SKM-1 (cell line): Measurements from ENCODE around the gene LSM12.
"Not testable (repeated sequence)": the region's sequence is repeated elsewhere in the genome, so short reads cannot be mapped to it uniquely, and the experiment has no call there.

Experiments
- DNase-seq: peaks from one replicate; lab custom pipeline; 2025; ENCODE audit not compliant: unreplicated experiment; lab: John Stamatoyannopoulos, UW

The LSM12 gene

GRCh38 chr17:44066204-44066930, at the start of gene LSM12:
Gene LSM12, minus strand, starts transcription at chr17:44066671. Its CDS starts 84 bp downstream, at chr17:44066587.
- DNase-seq: peak; percentile 86

DNA sequence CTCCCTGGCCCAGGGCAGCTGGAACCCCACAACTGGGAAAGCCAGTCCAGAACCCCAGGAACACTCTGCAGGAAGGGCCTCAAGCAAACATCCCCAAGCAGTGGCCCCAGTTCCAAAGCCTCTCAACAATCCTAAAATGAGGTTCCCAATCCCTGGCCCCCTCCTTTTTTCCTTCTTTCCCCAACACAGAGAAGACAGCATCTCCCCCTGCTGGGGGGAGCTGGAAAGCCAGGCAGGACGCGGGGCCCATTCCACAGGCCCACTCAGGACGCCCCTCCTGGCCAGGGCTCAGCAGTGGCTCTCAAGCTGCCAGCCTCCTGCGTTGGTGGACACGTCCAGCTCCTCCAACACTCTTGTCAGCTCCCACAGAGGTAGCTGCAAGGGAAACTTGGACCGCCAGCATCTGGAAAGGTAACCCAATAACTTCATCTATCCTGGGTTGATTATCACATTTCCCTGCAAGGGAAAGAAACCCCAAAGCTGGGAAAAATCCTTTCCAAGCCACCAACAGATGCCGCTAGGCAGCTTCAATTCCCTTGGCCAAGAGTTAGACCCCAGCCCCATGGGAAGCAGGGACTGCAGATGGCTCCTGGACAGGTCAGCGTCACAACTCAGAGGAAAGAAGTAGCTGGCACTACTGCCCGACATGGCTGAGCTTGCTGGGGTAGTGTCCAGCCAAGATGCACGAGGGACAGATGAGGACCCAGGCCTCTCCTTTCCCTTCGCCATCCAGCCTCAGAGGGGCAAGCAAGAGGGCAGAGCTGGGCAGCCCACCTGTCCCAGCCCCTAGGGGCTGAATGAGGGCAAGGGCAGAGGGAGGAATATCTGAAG, 49.3 kb upstream of the LSM12 start:
- no peak for DNase-seq

DNA sequence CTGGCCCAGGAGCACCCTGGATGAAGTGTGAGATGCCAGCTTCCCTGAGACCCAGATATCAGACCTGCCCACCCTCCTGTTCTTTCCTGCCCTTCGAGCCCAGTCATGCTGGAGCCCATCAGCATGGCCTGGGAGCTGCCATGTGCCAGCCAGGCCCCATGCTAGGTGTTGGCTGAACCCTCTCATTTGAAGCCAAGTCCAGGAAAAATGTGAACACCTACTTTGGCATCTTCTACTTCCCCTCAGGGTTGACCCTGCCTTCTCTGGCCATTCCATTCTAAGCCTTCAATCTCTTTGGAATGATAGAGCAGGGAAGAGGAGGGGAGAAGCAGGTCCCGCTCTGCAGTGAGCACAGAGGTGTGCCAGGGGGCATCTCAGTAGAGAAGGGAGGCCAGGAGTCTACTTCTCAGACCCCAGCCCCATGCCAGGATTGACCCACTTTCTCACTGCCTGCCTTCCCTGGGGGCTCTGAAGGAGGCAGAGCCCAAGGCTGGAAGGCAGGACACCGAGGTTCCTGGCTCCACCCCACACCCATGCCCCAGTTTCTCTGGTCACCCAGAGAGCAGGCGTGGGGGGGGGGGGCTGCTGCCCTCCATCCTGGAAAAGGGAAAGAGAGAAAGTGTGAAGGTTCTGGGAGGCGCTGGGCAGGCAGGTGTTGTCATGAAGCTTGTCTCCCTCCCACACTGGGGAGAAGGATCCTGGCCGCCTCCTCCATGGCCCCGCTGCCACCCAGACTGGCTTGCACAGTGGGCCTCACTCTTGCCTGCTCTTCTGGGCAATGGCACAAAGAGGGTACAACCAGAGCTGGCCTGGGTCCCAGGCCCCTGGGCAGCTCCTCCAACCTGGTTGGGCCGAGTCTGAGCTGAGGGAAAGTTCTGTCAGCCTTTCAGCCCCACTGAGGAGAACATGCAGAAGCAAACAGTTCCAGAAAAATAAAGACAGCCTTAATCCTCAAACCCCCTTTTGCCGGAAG, 47.7 kb upstream of the LSM12 start:
- no peak for DNase-seq

GRCh38 chr17:44113382-44113781, 46.9 kb upstream of the LSM12 start:
- DNase-seq: no peak

GRCh38 chr17:44112284-44113280, 46.1 kb upstream of the LSM12 start:
- DNase-seq: no peak

- DNase-seq: no peak
Measured at GRCh38 chr17:44111777-44112176, 45.3 kb upstream of the LSM12 start.

GRCh38 chr17:44110823-44111633, 44.6 kb upstream of the LSM12 start:
- DNase-seq: peak; percentile 90

GRCh38 chr17:44110011-44110686, 43.7 kb upstream of the LSM12 start:
- no peak for DNase-seq

DNA sequence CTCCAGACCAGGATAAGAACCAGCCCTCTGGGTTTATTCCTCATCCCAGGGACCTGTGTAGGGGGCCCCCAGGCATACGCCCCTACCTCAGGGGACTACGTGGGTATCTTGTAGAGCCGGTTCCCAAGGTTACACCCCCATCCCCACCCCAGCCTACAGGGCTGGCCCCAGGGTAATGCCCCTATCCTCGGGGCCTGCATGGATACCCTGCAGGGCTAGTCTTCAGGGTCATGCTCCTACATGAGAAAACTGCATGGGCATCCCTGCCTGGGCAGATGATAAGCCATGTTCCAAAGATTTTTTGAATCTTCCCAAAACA, 42.8 kb upstream of the LSM12 start:
- no peak for DNase-seq

DNA sequence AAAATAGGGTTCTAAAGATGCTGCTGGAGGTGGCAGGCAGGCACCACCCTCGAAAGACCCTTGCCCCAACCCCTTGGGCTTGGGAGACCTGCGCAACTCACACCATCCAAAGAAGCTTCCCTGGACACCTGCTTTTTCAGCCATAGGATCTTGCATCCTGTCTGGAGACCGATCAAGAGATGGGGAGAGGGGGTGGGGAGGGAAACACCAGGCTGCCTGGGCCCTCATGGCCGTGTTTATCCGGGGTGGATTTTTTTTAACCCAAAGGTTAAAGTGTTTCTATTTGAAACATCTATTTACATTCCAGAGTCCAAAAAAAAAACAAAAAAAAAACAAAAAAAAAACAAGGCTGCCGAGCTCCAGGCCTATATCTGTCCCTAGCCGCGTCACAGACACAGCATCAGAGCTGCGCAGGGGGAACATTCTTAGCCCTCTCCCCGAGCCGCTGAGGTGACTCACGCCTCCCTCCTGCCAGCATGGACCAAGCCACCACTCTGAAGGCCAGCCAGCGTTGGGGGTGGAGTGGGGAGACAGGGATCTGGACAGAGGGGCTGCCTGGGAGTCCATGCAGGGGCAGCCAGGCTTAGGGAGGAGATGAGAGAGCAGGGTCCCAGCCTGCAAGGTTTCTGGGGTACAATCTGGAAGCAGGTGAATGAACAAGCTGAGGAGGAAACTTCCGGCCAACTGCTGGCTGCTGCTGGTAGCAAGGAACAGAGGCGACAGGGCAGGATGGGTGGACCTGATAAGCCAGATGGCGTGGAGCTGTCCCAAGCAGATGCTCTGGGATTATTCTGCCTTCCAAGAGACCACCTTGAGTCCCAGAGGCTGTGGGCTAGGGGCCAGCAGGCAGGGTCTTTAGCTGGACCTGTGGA, 42.2 kb upstream of the LSM12 start:
- DNase-seq: no peak

GRCh38 chr17:44106801-44107200, 40.3 kb upstream of the LSM12 start:
- no peak for DNase-seq

- no peak for DNase-seq
Measured at GRCh38 chr17:44105941-44106340, 39.5 kb upstream of the LSM12 start.

GRCh38 chr17:44105483-44105882, 39.0 kb upstream of the LSM12 start:
- DNase-seq: no peak

DNA sequence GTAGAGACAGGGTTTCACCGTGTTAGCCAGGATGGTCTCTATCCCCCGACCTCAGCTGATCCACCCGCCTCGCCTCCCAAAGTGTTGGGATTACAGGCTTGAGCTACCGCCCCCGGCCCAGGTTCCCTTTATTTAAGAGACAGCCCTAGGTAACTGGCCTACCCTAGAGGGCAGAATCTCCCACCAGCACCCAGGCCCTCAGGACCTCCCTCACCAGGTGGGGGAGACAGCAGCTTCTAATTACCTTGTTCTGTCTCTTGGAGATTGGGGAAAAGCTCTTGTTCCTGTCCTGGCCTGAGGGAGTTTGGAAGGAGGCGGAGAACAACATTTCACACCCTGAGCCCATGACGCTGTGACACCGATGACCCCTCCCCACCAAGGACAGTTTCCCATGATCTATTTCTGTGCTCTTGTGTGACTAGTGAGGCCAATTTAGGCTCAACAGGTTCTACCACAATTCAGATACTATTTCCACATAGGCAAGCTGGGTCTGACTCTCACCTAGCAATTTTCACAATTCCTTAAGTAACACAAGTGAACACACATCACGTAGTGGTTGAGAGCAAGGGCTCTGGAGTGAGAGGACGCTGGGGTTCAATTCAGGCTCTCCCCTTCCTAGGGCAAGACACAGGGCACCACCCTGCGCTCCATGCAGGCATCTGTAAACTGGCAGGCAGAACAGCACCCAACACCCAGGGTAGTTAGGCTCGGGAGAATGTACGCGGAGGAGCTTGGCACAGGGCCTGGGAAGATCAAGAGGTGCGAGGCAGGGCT, 36.6 kb upstream of the LSM12 start:
- DNase-seq: no peak

- DNase-seq: not testable (repeated sequence)
Measured at GRCh38 chr17:44101858-44102257, 35.4 kb upstream of the LSM12 start.

DNA sequence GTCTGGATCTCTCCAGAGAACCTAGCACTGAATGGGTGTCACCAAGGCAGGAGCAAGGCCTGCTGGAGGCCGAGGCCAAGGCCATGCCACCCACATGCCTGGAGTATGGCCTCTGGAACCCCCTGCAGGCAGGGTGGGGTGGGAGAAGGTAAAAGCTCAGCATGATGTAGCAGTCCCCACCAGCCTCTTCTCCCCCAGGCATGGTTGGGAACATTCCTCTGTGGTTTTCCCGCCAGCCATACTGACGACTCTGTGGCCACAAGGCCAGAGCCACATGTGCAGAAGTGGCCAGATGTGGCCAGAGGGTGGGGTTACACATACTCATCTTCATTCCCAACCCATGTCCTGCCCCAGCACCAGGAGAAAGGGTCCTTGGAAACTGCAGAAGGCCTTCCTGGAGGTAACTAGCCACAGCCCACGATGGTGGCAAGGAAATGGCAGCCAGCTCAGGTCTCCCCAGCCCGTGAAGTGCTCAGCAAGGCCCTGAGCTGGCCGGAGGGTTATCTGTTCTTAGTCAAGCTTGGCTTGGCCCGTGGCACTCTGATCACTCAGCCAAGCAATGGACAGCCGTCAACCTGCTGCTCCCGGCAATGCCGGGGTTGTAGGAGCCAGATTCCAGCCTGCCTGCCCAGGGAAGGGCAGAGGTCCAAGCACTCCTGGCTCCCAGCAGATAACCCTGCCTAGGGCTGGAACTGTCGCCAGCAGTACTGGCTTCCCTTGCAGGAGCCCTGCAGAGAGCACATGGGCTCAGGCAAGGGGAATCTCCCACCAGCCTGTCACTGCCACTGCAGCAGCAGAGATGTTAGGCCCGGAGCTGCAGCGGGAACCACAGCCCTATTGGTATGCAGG, 30.9 kb upstream of the LSM12 start:
- no peak for DNase-seq
